HEK293 (cell line): ENCODE measurements around the gene DDO.
A peak's percentile ranks its signal among the peaks of the same experiment; 100 is the strongest.

ENCODE experiments used
- CTCF ChIA-PET: fragments of 350-600 bp; formaldehyde crosslinking; extraction: SDS; loops from one replicate; lab custom pipeline; 2021; ENCODE audit warnings: antibody characterized with exemption; lab: Yijun Ruan, JAX
- POLR2A ChIA-PET: fragments of 300-600 bp; formaldehyde crosslinking; extraction: SDS; loops from one replicate; lab custom pipeline; 2020; ENCODE audit warnings: antibody characterized with exemption, inconsistent platforms; lab: Yijun Ruan, JAX
- H3K27ac ChIP-seq: fragments of 200-500 bp; sonication (Bioruptor generic); 2 replicates; pipeline ENCODE4 v1.5.1; 2014; ENCODE audit warnings: low read depth, low read length, control low read depth, inconsistent platforms; ENCODE audit errors: extremely low read depth
- H3K36me3 ChIP-seq, 2 experiments: fragments of 200-500 bp in 1 of 2; sonication (Bioruptor generic) in 1 of 2; 1 replicate in 1 of 2; 2 replicates in 1 of 2; pipeline ENCODE4 v1.5.1; 2014 to 2017; ENCODE audit warnings: inconsistent platforms in 2 of 2, low read length in 2 of 2; ENCODE audit not compliant: control insufficient read depth in 2 of 2, insufficient read depth in 1 of 2
- H3K4me1 ChIP-seq: fragments of 200-500 bp; sonication (Bioruptor generic); 2 replicates; pipeline ENCODE4 v1.5.1; 2014; ENCODE audit warnings: mild to moderate bottlenecking, low read length, inconsistent platforms; ENCODE audit not compliant: control insufficient read depth, insufficient read depth
- H3K4me3 ChIP-seq: 2 replicates; pipeline ENCODE4 v1.5.1; 2011; ENCODE audit warnings: low read depth, mild to moderate bottlenecking, control low read depth, low read length, moderate library complexity
- H3K9me3 ChIP-seq: fragments of 200-500 bp; sonication (Bioruptor generic); 2 replicates; pipeline ENCODE4 v1.5.1; 2014; ENCODE audit warnings: low read depth, low read length, inconsistent platforms; ENCODE audit not compliant: control insufficient read depth, insufficient read depth
- EGR2 ChIP-seq: fragments of 450-650 bp; formaldehyde crosslinking; IDR thresholded peaks from 2 replicates; pipeline ENCODE4 v1.5.1; 2016; ENCODE audit warnings: low read depth, missing biosample characterization, missing genetic modification characterization
- KLF9 ChIP-seq: fragments of 450-650 bp; formaldehyde crosslinking; IDR thresholded peaks from 2 replicates; pipeline ENCODE4 v1.5.1; 2016; ENCODE audit warnings: missing biosample characterization, missing genetic modification characterization, low read depth
- ZFHX2 ChIP-seq: fragments of 450-650 bp; formaldehyde crosslinking; conservative IDR thresholded peaks from 2 replicates; pipeline ENCODE4 v1.5.1; 2016; ENCODE audit warnings: missing biosample characterization, missing genetic modification characterization
- ZFP37 ChIP-seq: fragments of 450-650 bp; formaldehyde crosslinking; IDR thresholded peaks from 2 replicates; pipeline ENCODE4 v1.5.1; 2016; ENCODE audit warnings: missing biosample characterization, missing genetic modification characterization
- ZNF155 ChIP-seq: fragments of 450-650 bp; formaldehyde crosslinking; IDR thresholded peaks from 2 replicates; pipeline ENCODE4 v1.5.1; 2016; ENCODE audit warnings: missing biosample characterization, missing genetic modification characterization
- ZNF174 ChIP-seq: fragments of 450-650 bp; formaldehyde crosslinking; IDR thresholded peaks from 2 replicates; pipeline ENCODE4 v1.5.0; 2017; ENCODE audit warnings: missing biosample characterization, mild to moderate bottlenecking, missing genetic modification characterization
- ZNF184 ChIP-seq: fragments of 450-650 bp; IDR thresholded peaks from 2 replicates; pipeline ENCODE4 v1.5.1; 2018; ENCODE audit warnings: missing biosample characterization, mild to moderate bottlenecking, missing genetic modification characterization
- ZNF24 ChIP-seq: fragments of 450-650 bp; formaldehyde crosslinking; IDR thresholded peaks from 2 replicates; pipeline ENCODE4 v1.5.1; 2016; ENCODE audit warnings: missing biosample characterization, missing genetic modification characterization
- ZNF350 ChIP-seq: fragments of 450-650 bp; formaldehyde crosslinking; IDR thresholded peaks from 2 replicates; pipeline ENCODE4 v1.5.0; 2017; ENCODE audit warnings: missing biosample characterization, mild to moderate bottlenecking, missing genetic modification characterization
- ZNF426 ChIP-seq: fragments of 450-650 bp; formaldehyde crosslinking; IDR thresholded peaks from 2 replicates; pipeline ENCODE4 v1.5.1; 2017; ENCODE audit warnings: missing biosample characterization, missing genetic modification characterization, mild to moderate bottlenecking, inconsistent platforms, moderate library complexity
- ZNF473 ChIP-seq: fragments of 450-650 bp; formaldehyde crosslinking; IDR thresholded peaks from 2 replicates; pipeline ENCODE4 v1.5.1; 2017; ENCODE audit warnings: missing biosample characterization, missing genetic modification characterization
- ZNF510 ChIP-seq: fragments of 450-650 bp; formaldehyde crosslinking; IDR thresholded peaks from 2 replicates; pipeline ENCODE4 v1.5.1; 2018; ENCODE audit warnings: mild to moderate bottlenecking, missing genetic modification characterization, missing biosample characterization; ENCODE audit not compliant: insufficient replicate concordance
- ZNF555 ChIP-seq: fragments of 450-650 bp; formaldehyde crosslinking; conservative IDR thresholded peaks from 2 replicates; pipeline ENCODE4 v1.5.1; 2017; ENCODE audit warnings: missing biosample characterization, mild to moderate bottlenecking, missing genetic modification characterization, inconsistent platforms
- ZNF596 ChIP-seq: fragments of 450-650 bp; IDR thresholded peaks from 2 replicates; pipeline ENCODE4 v1.5.0; 2018; ENCODE audit warnings: missing biosample characterization, mild to moderate bottlenecking, missing genetic modification characterization, moderate library complexity
- ZNF610 ChIP-seq: fragments of 450-650 bp; formaldehyde crosslinking; IDR thresholded peaks from 2 replicates; pipeline ENCODE4 v1.5.1; 2016; ENCODE audit warnings: missing biosample characterization, missing genetic modification characterization, borderline replicate concordance
- ZNF629 ChIP-seq: fragments of 450-650 bp; formaldehyde crosslinking; IDR thresholded peaks from 2 replicates; pipeline ENCODE4 v1.5.1; 2017; ENCODE audit warnings: missing biosample characterization, missing genetic modification characterization
- ZNF76 ChIP-seq: fragments of 450-650 bp; formaldehyde crosslinking; IDR thresholded peaks from 2 replicates; pipeline ENCODE4; 2016; ENCODE audit warnings: low read depth, missing biosample characterization, missing genetic modification characterization, borderline replicate concordance
- TF ChIP-seq, protein P1 (sequence below): fragments of 450-650 bp; formaldehyde crosslinking; IDR thresholded peaks from 2 replicates; pipeline ENCODE4 v1.5.1; 2017; ENCODE audit warnings: missing biosample characterization, missing genetic modification characterization
- TF ChIP-seq, protein P2 (sequence below): fragments of 450-650 bp; formaldehyde crosslinking; IDR thresholded peaks from 2 replicates; pipeline ENCODE4 v1.5.1; 2016; ENCODE audit warnings: missing biosample characterization, missing genetic modification characterization
- TF ChIP-seq, protein P3 (sequence below): IDR thresholded peaks from 2 replicates; pipeline ENCODE4 v1.6.1; 2011; ENCODE audit warnings: mild to moderate bottlenecking, low read depth, low read length, borderline replicate concordance

DDO gene

DNA sequence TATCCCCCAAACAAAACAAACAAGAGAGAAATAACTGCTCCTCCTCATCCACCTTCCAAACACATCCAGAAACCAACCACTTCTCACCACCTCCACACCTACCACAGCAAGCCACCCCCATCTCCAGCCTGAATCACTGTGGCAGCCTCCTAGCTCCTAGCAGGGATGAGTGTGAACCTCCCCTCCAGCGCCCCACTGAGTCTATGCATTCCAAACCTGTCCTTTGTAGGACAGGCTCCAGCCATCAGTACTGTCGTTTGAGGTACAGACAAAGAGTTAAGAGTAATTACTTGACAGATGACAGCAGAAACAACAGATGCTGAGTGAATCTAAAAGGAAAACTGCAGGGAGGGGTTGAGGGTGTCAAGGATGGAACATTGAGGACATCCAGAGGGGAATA is 59.6 kb downstream of the DDO start:
- no peaks in the 10 kb centered on the region; the same call in 1 of the 2 replicates for H3K4me1 ChIP-seq
- ChIA-PET CTCF (interaction anchor here (1.4 to 5.2 kb wide), 2 partner anchors 14 to 41 kb away, joined by 3 to 23 read pairs; no protein-coding TSS in a partner anchor), POLR2A (no interaction called here)
- no peak overlapping the region for H3K27ac ChIP-seq
- no peak for TF ChIP-seq ZNF629 (tag by site-specific recombination)
- peak; percentile 56; the same call in 1 of the 2 replicates for TF ChIP-seq EGR2
- TF ChIP-seq, protein P1, sequence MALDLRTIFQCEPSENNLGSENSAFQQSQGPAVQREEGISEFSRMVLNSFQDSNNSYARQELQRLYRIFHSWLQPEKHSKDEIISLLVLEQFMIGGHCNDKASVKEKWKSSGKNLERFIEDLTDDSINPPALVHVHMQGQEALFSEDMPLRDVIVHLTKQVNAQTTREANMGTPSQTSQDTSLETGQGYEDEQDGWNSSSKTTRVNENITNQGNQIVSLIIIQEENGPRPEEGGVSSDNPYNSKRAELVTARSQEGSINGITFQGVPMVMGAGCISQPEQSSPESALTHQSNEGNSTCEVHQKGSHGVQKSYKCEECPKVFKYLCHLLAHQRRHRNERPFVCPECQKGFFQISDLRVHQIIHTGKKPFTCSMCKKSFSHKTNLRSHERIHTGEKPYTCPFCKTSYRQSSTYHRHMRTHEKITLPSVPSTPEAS (tag by site-specific recombination): no peak
- no peak for TF ChIP-seq ZNF596 (tag by site-specific recombination)
- TF ChIP-seq ZNF174 (tag by site-specific recombination): no peak
- peak; percentile 45 for TF ChIP-seq ZFHX2 (tag by site-specific recombination)
- TF ChIP-seq ZFP37 (tag by site-specific recombination): no peak
- TF ChIP-seq ZNF473 (tag by site-specific recombination): no peak
- no peak for TF ChIP-seq KLF9 (tag by site-specific recombination)
- no peak for TF ChIP-seq ZNF610
- H3K9me3 ChIP-seq: no peaks in the 10 kb centered on the region
- no peak overlapping the region for H3K4me3 ChIP-seq
- H3K36me3 ChIP-seq: no peaks in the 10 kb centered on the region

DNA sequence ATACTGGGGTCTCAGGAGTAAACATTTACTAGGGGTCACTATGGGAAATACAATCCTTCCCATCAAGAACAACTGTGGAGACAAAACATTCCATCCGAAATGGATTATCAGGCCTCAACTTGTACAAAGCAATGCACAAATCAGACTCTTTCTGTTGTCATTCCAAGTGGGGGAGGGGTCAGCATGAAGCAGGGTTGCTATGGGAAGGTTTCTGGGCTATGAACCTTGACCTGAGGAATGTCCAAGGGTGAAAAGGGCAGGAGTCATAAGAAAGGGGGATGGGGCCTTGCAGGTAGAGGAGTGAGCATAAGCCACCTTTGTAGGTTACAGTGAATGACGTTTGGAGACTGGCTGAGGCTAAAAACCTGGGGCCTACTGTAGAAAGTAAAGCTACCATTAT is 60.4 kb downstream of the DDO start:
- POLR2A ChIA-PET: no interaction called here
- TF ChIP-seq ZNF473 (tag by site-specific recombination): no peak
- TF ChIP-seq ZNF555: no peak
- TF ChIP-seq ZNF350 (tag by site-specific recombination): no peak
- TF ChIP-seq, protein P2, sequence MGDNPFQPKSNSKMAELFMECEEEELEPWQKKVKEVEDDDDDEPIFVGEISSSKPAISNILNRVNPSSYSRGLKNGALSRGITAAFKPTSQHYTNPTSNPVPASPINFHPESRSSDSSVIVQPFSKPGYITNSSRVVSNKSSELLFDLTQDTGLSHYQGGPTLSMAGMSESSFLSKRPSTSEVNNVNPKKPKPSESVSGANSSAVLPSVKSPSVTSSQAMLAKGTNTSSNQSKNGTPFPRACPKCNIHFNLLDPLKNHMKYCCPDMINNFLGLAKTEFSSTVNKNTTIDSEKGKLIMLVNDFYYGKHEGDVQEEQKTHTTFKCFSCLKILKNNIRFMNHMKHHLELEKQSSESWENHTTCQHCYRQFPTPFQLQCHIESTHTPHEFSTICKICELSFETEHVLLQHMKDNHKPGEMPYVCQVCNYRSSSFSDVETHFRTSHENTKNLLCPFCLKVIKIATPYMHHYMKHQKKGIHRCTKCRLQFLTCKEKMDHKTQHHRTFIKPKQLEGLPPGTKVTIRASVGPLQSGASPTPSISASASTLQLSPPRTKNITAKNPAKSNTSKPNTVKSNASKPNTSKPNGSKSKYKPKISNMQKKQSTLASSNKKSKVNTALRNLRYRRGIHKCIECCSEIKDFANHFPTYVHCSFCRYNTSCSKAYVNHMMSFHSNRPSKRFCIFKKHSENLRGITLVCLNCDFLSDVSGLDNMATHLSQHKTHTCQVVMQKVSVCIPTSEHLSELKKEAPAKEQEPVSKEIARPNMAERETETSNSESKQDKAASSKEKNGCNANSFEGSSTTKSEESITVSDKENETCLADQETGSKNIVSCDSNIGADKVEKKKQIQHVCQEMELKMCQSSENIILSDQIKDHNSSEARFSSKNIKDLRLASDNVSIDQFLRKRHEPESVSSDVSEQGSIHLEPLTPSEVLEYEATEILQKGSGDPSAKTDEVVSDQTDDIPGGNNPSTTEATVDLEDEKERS: no peak
- no peak for TF ChIP-seq ZNF76
- TF ChIP-seq ZNF510: no peak
- TF ChIP-seq ZNF184 (tag by site-specific recombination): no peak
- TF ChIP-seq ZNF24 (tag by site-specific recombination): no peak
- TF ChIP-seq ZNF155 (tag by site-specific recombination): no peak
- TF ChIP-seq ZNF426 (tag by site-specific recombination): no peak
- CTCF ChIA-PET: interaction anchor here (1.4 to 5.2 kb wide), 2 partner anchors 13 to 42 kb away, joined by 3 to 23 read pairs; no protein-coding TSS in a partner anchor
- H3K9me3 ChIP-seq: no peaks in the 10 kb centered on the region
- no peak overlapping the region for H3K27ac ChIP-seq
- no peak overlapping the region for H3K4me3 ChIP-seq
- no peaks in the 10 kb centered on the region; the same call in 1 of the 2 replicates for H3K4me1 ChIP-seq
- no peaks in the 10 kb centered on the region for H3K36me3 ChIP-seq

DNA sequence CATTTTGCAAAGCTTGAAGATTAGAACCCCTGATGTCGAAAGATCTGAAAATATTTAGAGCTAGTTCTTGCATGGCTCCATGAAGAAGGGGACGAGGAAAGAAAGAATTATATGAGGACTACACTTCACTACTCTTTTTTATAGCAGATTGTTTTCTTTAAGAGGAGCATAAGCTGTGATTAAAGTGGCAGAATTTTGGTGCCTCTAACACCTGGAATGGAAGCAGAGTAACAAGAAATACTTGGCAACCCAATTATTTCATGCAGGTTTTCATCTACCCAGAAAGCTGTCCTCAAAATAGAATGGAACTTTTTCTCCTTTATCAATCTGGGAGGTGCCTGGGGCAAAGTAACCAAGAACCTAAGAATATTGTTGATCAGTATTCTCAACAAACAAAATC is 61.2 kb downstream of the DDO start:
- Histone ChIP-seq H3K4me3 (no peak overlapping the region), H3K27ac (no peak overlapping the region), H3K9me3 (no peaks in the 10 kb centered on the region)
- POLR2A ChIA-PET: no interaction called here
- TF ChIP-seq, protein P3, sequence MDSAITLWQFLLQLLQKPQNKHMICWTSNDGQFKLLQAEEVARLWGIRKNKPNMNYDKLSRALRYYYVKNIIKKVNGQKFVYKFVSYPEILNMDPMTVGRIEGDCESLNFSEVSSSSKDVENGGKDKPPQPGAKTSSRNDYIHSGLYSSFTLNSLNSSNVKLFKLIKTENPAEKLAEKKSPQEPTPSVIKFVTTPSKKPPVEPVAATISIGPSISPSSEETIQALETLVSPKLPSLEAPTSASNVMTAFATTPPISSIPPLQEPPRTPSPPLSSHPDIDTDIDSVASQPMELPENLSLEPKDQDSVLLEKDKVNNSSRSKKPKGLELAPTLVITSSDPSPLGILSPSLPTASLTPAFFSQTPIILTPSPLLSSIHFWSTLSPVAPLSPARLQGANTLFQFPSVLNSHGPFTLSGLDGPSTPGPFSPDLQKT: no peak
- TF ChIP-seq, all 188 proteins: peak for 0
- CTCF ChIA-PET: interaction anchor here (1.1 to 5.2 kb wide), 4 partner anchors 12 to 314 kb away, joined by 3 to 23 read pairs (median 4); no protein-coding TSS in a partner anchor
- no peaks in the 10 kb centered on the region; the same call in 1 of the 2 replicates for H3K4me1 ChIP-seq
- H3K36me3 ChIP-seq: no peaks in the 10 kb centered on the region
